ENCODE data around the gene PLA2G2D.

PLA2G2D gene

GRCh38 chr1:20112279-20113000 is 6.9 kb downstream of the PLA2G2D start:
- DNase-seq, result no peak

- DNase-seq, result no peak
These were observed 7.9 kb downstream of the PLA2G2D start for GRCh38 chr1:20111452-20111851.

- DNase-seq, result no peak
These were observed 8.7 kb downstream of the PLA2G2D start for GRCh38 chr1:20110679-20111078.

GRCh38 chr1:20109223-20109856 is 10.0 kb downstream of the PLA2G2D start:
- no peak for DNase-seq

- no peak for DNase-seq
These were observed 10.8 kb downstream of the PLA2G2D start for GRCh38 chr1:20108366-20109123.

GRCh38 chr1:20107796-20108195 is 11.5 kb downstream of the PLA2G2D start:
- no peak for DNase-seq

- no peak for DNase-seq
These were observed 12.0 kb downstream of the PLA2G2D start for GRCh38 chr1:20107351-20107750.

- DNase-seq, result no peak
These were observed 13.5 kb downstream of the PLA2G2D start for GRCh38 chr1:20105856-20106255.

GRCh38 chr1:20102875-20103274 is 16.5 kb downstream of the PLA2G2D start:
- no peak for DNase-seq

GRCh38 chr1:20100632-20101355 is 18.5 kb downstream of the PLA2G2D start:
- DNase-seq, result no peak

- DNase-seq, result no peak
These were observed 19.8 kb downstream of the PLA2G2D start for GRCh38 chr1:20099533-20099932.

- no peak for DNase-seq
These were observed 22.4 kb downstream of the PLA2G2D start for GRCh38 chr1:20096840-20097447.

- DNase-seq, result no peak
These were observed 23.5 kb downstream of the PLA2G2D start for GRCh38 chr1:20095564-20096434.

- no peak for DNase-seq
These were observed 25.4 kb downstream of the PLA2G2D start for GRCh38 chr1:20093940-20094391.

GRCh38 chr1:20093303-20093702 is 26.0 kb downstream of the PLA2G2D start:
- no peak for DNase-seq

GRCh38 chr1:20090641-20091040 is 28.7 kb downstream of the PLA2G2D start:
- no peak for DNase-seq

GRCh38 chr1:20090119-20090518 is 29.2 kb downstream of the PLA2G2D start:
- no peak for DNase-seq

- no peak for DNase-seq
These were observed 29.8 kb downstream of the PLA2G2D start for GRCh38 chr1:20089328-20090077.

- DNase-seq, result no peak
These were observed 31.7 kb downstream of the PLA2G2D start for GRCh38 chr1:20087668-20088067.

GRCh38 chr1:20086800-20087199 is 32.5 kb downstream of the PLA2G2D start:
- DNase-seq, result no peak

Data from NK-92 treated with Interleukin-12 subunit alpha and Interleukin-12 subunit beta, amount 100 ng/mL, for 24 hours (cell line).